K562 (cell line): ENCODE results near the gene CTDSP1. TPM values are rescaled to one million over a fixed set of nuclear protein-coding genes. Genes with fewer than 3 reads are reported as not detected.

ENCODE experiments used
- ATAC-seq: fragments of 200-7000 bp; cut with Tn5 transposase; 3 replicates; pipeline ENCODE4 v1.9.1; 2020; ENCODE audit warnings: moderate library complexity
- BruUV-seq: library from RNA; stranded (reverse); fragments of 400-500 nt; replicated peaks from 2 replicates; lab custom pipeline; 2021; lab: Mats Ljungman, UMichigan
- CTCF ChIA-PET: fragments of 300-600 bp; formaldehyde crosslinking; extraction: SDS; loops from one replicate; lab custom pipeline; 2021; ENCODE audit warnings: low intra/inter-chr PET ratio; lab: Yijun Ruan, JAX
- POLR2A ChIA-PET: fragments of 300-600, 350-650 bp; sonication (Branson Sonifier 250); formaldehyde crosslinking; extraction: SDS; loops from one replicate; lab custom pipeline; 2021; ENCODE audit warnings: antibody characterized with exemption, inconsistent platforms; lab: Yijun Ruan, JAX
- DNase-seq, 4 experiments: peaks; one replicate each; pipeline versions ENCODE4 v3.0.0 to v3.0.0-alpha.2; 2011 to 2018; ENCODE audit warnings: low spot score in 3 of 4, mixed read lengths in 3 of 4; ENCODE audit errors: extremely low read depth in 1 of 4
- FAIRE-seq: peaks from 2 replicates; lab custom pipeline; 2011; peaks lifted over from hg19 to GRCh38; lab: Jason Lieb, UNC
- H2AFZ ChIP-seq: 2 replicates; pipeline ENCODE4 v1.6.0; 2011; ENCODE audit warnings: low read depth, low read length, control low read depth, inconsistent platforms
- H3K27ac ChIP-seq: fragments of 200-600 bp; 3 replicates; pipeline ENCODE4 v1.8.0; 2011; ENCODE audit warnings: low read depth, mild to moderate bottlenecking, control low read depth, inconsistent platforms, low read length, moderate library complexity, mixed read lengths; ENCODE audit errors: extremely low read depth
- H3K27me3 ChIP-seq, 2 experiments: fragments of 300-600 bp in 1 of 2; 2 replicates in 1 of 2; 3 replicates in 1 of 2; pipeline versions ENCODE4 v1.6.0 to v1.8.0; 2011; ENCODE audit warnings: inconsistent platforms in 2 of 2, low read length in 2 of 2, mild to moderate bottlenecking in 1 of 2, mixed read lengths in 1 of 2, moderate library complexity in 1 of 2; ENCODE audit not compliant: control insufficient read depth in 2 of 2, insufficient read depth in 2 of 2
- H3K36me3 ChIP-seq: fragments of 300-600 bp; 3 replicates; pipeline ENCODE4 v1.8.0; 2011; ENCODE audit warnings: mild to moderate bottlenecking, low read length, inconsistent platforms; ENCODE audit not compliant: control insufficient read depth, insufficient read depth
- H3K4me1 ChIP-seq, 2 experiments: fragments of 200-600 bp in 1 of 2; replicated peaks in 1 of 2; 2 replicates in 1 of 2; 3 replicates in 1 of 2; pipeline versions ENCODE4 v1.5.1 to v1.8.0; 2011; ENCODE audit warnings: inconsistent platforms in 2 of 2, low read length in 2 of 2, mild to moderate bottlenecking in 1 of 2, mixed read lengths in 1 of 2, moderate library complexity in 1 of 2; ENCODE audit not compliant: control insufficient read depth in 2 of 2, insufficient read depth in 2 of 2
- H3K4me2 ChIP-seq: 2 replicates; pipeline ENCODE4 v1.6.1; 2011; ENCODE audit warnings: low read length, control low read depth, inconsistent platforms, mixed read lengths; ENCODE audit not compliant: insufficient read depth
- H3K4me3 ChIP-seq: fragments of 200-600 bp; sonication (generic), shearing (Covaris generic); 2 replicates; pipeline ENCODE4 v1.5.1; 2016; ENCODE audit warnings: control low read depth, inconsistent platforms
- H3K79me2 ChIP-seq: fragments of 200-600 bp; 3 replicates; pipeline ENCODE4 v1.8.0; 2011; ENCODE audit warnings: low read length, inconsistent platforms; ENCODE audit not compliant: control insufficient read depth, insufficient read depth
- H3K9ac ChIP-seq, 2 experiments: 2 replicates each; pipeline versions ENCODE4 v1.6.0 to v1.6.1; 2011; ENCODE audit warnings: low read depth in 2 of 2, low read length in 2 of 2, control low read depth in 1 of 2, inconsistent platforms in 1 of 2, mild to moderate bottlenecking in 1 of 2, mixed read lengths in 1 of 2; ENCODE audit not compliant: insufficient read depth in 1 of 2
- H3K9me1 ChIP-seq: one replicate; pipeline ENCODE4 v1.6.0; 2011; ENCODE audit warnings: inconsistent platforms, mild to moderate bottlenecking, low read length, moderate library complexity; ENCODE audit not compliant: control insufficient read depth, insufficient read depth
- H3K9me3 ChIP-seq: replicated peaks from 2 replicates; pipeline ENCODE4 v1.5.1; 2011; ENCODE audit warnings: low read depth, low read length, inconsistent platforms; ENCODE audit not compliant: control insufficient read depth, insufficient read depth
- H4K20me1 ChIP-seq: replicated peaks from 2 replicates; pipeline ENCODE4 v1.6.1; 2011; ENCODE audit warnings: low read length, inconsistent platforms, mixed read lengths; ENCODE audit not compliant: control insufficient read depth, insufficient read depth
- CLOCK ChIP-seq: fragments of 250-450 bp; sonication (Bioruptor Pico); IDR thresholded peaks from 2 replicates; pipeline ENCODE4 v1.4.0; 2020; ENCODE audit warnings: mild to moderate bottlenecking, moderate library complexity, borderline replicate concordance
- CREB1 ChIP-seq, 2 experiments: sonication (generic) in 1 of 2; formaldehyde crosslinking in 1 of 2; IDR thresholded peaks; 2 replicates each; pipeline versions ENCODE4 v1.6.1 to v1.8.0; 2012 to 2022; ENCODE audit warnings: inconsistent platforms in 1 of 2, mild to moderate bottlenecking in 1 of 2, missing genetic modification reagents in 1 of 2, moderate library complexity in 1 of 2
- DIDO1 ChIP-seq: fragments of 450-650 bp; IDR thresholded peaks from 2 replicates; pipeline ENCODE4 v1.6.1; 2016; ENCODE audit warnings: low read depth, missing biosample characterization, missing genetic modification characterization
- E2F6 ChIP-seq, 2 experiments: IDR thresholded peaks; 2 replicates each; pipeline ENCODE4 v1.6.1; 2011; ENCODE audit warnings: borderline replicate concordance in 1 of 2, control low read depth in 1 of 2, low read depth in 1 of 2, low read length in 1 of 2, mild to moderate bottlenecking in 1 of 2, mixed read lengths in 1 of 2, moderate library complexity in 1 of 2; ENCODE audit not compliant: insufficient read depth in 1 of 2, insufficient read length in 1 of 2, poor library complexity in 1 of 2, severe bottlenecking in 1 of 2; ENCODE audit errors: extremely low read depth in 1 of 2
- EP300 ChIP-seq: IDR thresholded peaks from 2 replicates; pipeline ENCODE4 v1.6.1; 2012; ENCODE audit warnings: low read length, improper control_type of control experiment
- GTF2E2 ChIP-seq: fragments of 200-800 bp; sonication (Bioruptor generic); IDR thresholded peaks from 2 replicates; pipeline ENCODE4 v1.6.1; 2016; ENCODE audit warnings: missing genetic modification characterization, missing compliant biosample characterization
- HMGN3 ChIP-seq: IDR thresholded peaks from 2 replicates; pipeline ENCODE4 v1.6.1; 2011; ENCODE audit warnings: borderline replicate concordance, low read depth, mild to moderate bottlenecking, mixed read lengths, low read length; ENCODE audit not compliant: insufficient read length; ENCODE audit errors: extremely low read depth
- HNRNPLL ChIP-seq: fragments of 200-400 bp; formaldehyde crosslinking; IDR thresholded peaks from 2 replicates; pipeline ENCODE4 v1.6.1; 2017; ENCODE audit warnings: low read length, low read depth, mild to moderate bottlenecking; ENCODE audit not compliant: poor library complexity, severe bottlenecking
- ILF3 ChIP-seq: fragments of 450-650 bp; IDR thresholded peaks from 2 replicates; pipeline ENCODE4 v1.6.1; 2018; ENCODE audit warnings: antibody characterized with exemption, mild to moderate bottlenecking, moderate library complexity, borderline replicate concordance
- JUND ChIP-seq, 2 experiments: IDR thresholded peaks; 2 replicates in 1 of 2; 3 replicates in 1 of 2; pipeline ENCODE4 v1.6.1; 2011; ENCODE audit warnings: borderline replicate concordance in 2 of 2, low read depth in 2 of 2, low read length in 2 of 2, improper control_type of control experiment in 1 of 2, missing biosample characterization in 1 of 2, missing genetic modification characterization in 1 of 2, missing genetic modification reagents in 1 of 2
- KAT8 ChIP-seq: fragments of 450-650 bp; IDR thresholded peaks from 2 replicates; pipeline ENCODE4 v1.6.1; 2016; ENCODE audit warnings: low read depth, mild to moderate bottlenecking
- NR1H2 ChIP-seq: sonication (generic); formaldehyde crosslinking; IDR thresholded peaks from 2 replicates; pipeline ENCODE4 v1.4.0; 2020; ENCODE audit warnings: mild to moderate bottlenecking, missing genetic modification reagents
- PHF21A ChIP-seq: fragments of 450-650 bp; IDR thresholded peaks from 2 replicates; pipeline ENCODE4 v1.6.1; 2017; ENCODE audit warnings: low read depth, borderline replicate concordance
- RBM15 ChIP-seq: fragments of 200-400 bp; formaldehyde crosslinking; IDR thresholded peaks from 2 replicates; pipeline ENCODE4 v1.6.1; 2018; ENCODE audit warnings: mild to moderate bottlenecking, low read length, moderate library complexity; ENCODE audit not compliant: insufficient read depth
- STAG1 ChIP-seq: sonication (generic); formaldehyde crosslinking; IDR thresholded peaks from 2 replicates; pipeline ENCODE4 v1.5.0; 2020; ENCODE audit warnings: missing genetic modification reagents, borderline replicate concordance
- TCFL5 ChIP-seq: fragments of 250-450 bp; sonication (Bioruptor Pico); conservative IDR thresholded peaks from 2 replicates; pipeline ENCODE4 v1.6.1; 2021; ENCODE audit warnings: mild to moderate bottlenecking, moderate library complexity, matching md5 sums
- WGBS: fragments of 100-300 bp; shearing (Covaris generic); methylation state at CpG from one replicate; pipeline ENCODE4 v1.1.6; 2016; ENCODE audit warnings: low coverage, mixed read lengths; ENCODE audit not compliant: insufficient coverage; ENCODE audit errors: missing lambda C conversion rate; 5-methylcytosine and 5-hydroxymethylcytosine counted together
- in situ Hi-C: fragments of 300-500 bp; cut with MboI; formaldehyde crosslinking; loops from 4 replicates; pipeline ENCODE4 v1.15.0; 2018; ENCODE audit warnings: inconsistent platforms, mixed read lengths
- intact Hi-C: fragments of 100-400 bp; cut with micrococcal nuclease; formaldehyde crosslinking; loops from 2 replicates; pipeline ENCODE4 v1.14.2; 2022
- polyA plus RNA-seq, 8 experiments: library from polyadenylated mRNA; depleted of rRNA in 4 of 8; stranded (reverse) in 5 of 8; unstranded in 3 of 8; fragments of >200 nt; fragmentation: Nextera tagmentation in 2 of 8; fragmentation: Illumina TruSeq in 1 of 8; extraction: Ambion mirVana in 2 of 8; extraction: Trizol in 1 of 8; gene quantifications; 2 replicates each; pipeline versions ENCODE4 v1.2.1 to v1.2.3, GENCODE V29; 2011 to 2014; ENCODE audit warnings: inconsistent platforms in 1 of 8, missing spikeins in 1 of 8
- total RNA-seq, 7 experiments: library from RNA; depleted of rRNA in 6 of 7; stranded (reverse); fragments of >200 nt in 6 of 7; fragmentation: Illumina TruSeq in 2 of 7; extraction: Trizol in 2 of 7; gene quantifications; 2 replicates each; pipeline versions ENCODE4 v1.2.1 to v1.2.3, GENCODE V29; 2011 to 2021; ENCODE audit warnings: low replicate concordance in 1 of 7

Gene CTDSP1
- total and polyA plus RNA-seq, 9 of the 15 experiments (the other 6 are each of a cell fraction or from before 2014, with no cell fraction given) = 2.4 to 74.8 (median 45.8) TPM

GRCh38 chr2:218397463-218397819, 2.2 kb upstream of the CTDSP1 start:
- Histone ChIP-seq H4K20me1 (no peaks in the 10 kb centered on the region), H3K36me3 (peaks cover 15% of the 10 kb centered on the region; the same call in 1 of the 3 replicates), H3K79me2 (peaks cover 76% of the 10 kb centered on the region), H2AFZ (no peak overlapping the region), H3K4me3 (peak overlapping the region; percentile 57), H3K4me2 (peak overlapping the region; percentile 80), H3K4me1 (peaks cover 24 to 81% of the 10 kb centered on the region in 2 experiments), H3K27me3 (no peaks in the 10 kb centered on the region), H3K9ac (peak overlapping the region; percentile 98 to 100), H3K9me3 (no peaks in the 10 kb centered on the region), H3K27ac (peak overlapping the region; percentile 99), H3K9me1 (no peaks in the 10 kb centered on the region)
- DNase-seq = no peak
- no peak for FAIRE-seq
- in situ Hi-C loops (loop anchor here (5.0 kb wide), 1 partner anchor 110 kb away; no protein-coding TSS in a partner anchor), intact Hi-C loops (loop anchor here (1.0 to 5.0 kb wide), 5 partner anchors 9 to 211 kb away; partner anchors contain the start of genes CNOT9 and USP37)
- 0% methylated on average over 6 of the region's 12 CpGs for WGBS
- CTCF ChIA-PET = no interaction called here
- no peak; the same call in 2 of the 3 replicates for ATAC-seq
- TSS peak; percentile 58 for BruUV-seq
- POLR2A ChIA-PET = interaction anchor here (0.7 to 0.8 kb wide), 3 partner anchors 67 to 110 kb away, joined by 3 to 5 read pairs (median 3); no protein-coding TSS in a partner anchor
- peak in 1 of 2 experiments; percentile 29 for TF ChIP-seq E2F6 (IDR thresholded peaks at IDR 0.05; ENCODE audit: borderline replicate concordance in 1 of 2, extremely low read depth in 1 of 2, insufficient read depth in 1 of 2, insufficient read length in 1 of 2, low read depth in 1 of 2, low read length in 1 of 2, poor library complexity in 1 of 2, severe bottlenecking in 1 of 2)
- TF ChIP-seq RBM15 = no peak
- no peak for TF ChIP-seq NR1H2 (CRISPR knock-in tag)
- no peak for TF ChIP-seq STAG1
- TF ChIP-seq KAT8 = no peak
- TF ChIP-seq JUND (IDR thresholded peaks at IDR 0.05; ENCODE audit: borderline replicate concordance, low read depth, low read length) = peak; percentile 49; the same call in 1 of the 2 replicates
- no peak for TF ChIP-seq JUND (tag; IDR thresholded peaks at IDR 0.05; ENCODE audit: borderline replicate concordance, low read depth, low read length)
- TF ChIP-seq TCFL5 (CRISPR knock-in tag) = no peak
- 0 out of 2 replicates have a peak, but pooled peaks have one; percentile 9 for TF ChIP-seq GTF2E2
- TF ChIP-seq HNRNPLL = peak; percentile 58
- peak; percentile 25; the same call in 1 of the 2 replicates for TF ChIP-seq EP300
- 0 out of 2 replicates have a peak, but pooled peaks have one; percentile 26 for TF ChIP-seq CREB1 (IDR thresholded peaks at IDR 0.05)
- no peak for TF ChIP-seq CREB1 (CRISPR knock-in tag; IDR thresholded peaks at IDR 0.05)
- TF ChIP-seq ILF3 = no peak
- no peak for TF ChIP-seq PHF21A
- no peak for TF ChIP-seq HMGN3
- TF ChIP-seq DIDO1 (tag) = no peak
- no peak for TF ChIP-seq CLOCK (CRISPR knock-in tag)
